GM12892 (cell line): ENCODE results near the gene KIF21A.

Experiments
- POLR2A ChIP-seq: IDR thresholded peaks from 2 replicates; pipeline ENCODE4 v1.6.1; 2011; ENCODE audit warnings: low read depth, low read length, control low read depth
- POLR2AphosphoS5 ChIP-seq: IDR thresholded peaks from 2 replicates; pipeline ENCODE4 v1.6.1; 2011; ENCODE audit warnings: low read depth, low read length, control low read depth
- TAF1 ChIP-seq: IDR thresholded peaks from 2 replicates; pipeline ENCODE4 v1.6.1; 2011; ENCODE audit warnings: low read depth, mild to moderate bottlenecking, control low read depth, low read length, borderline replicate concordance

GRCh38 chr12:39297891-39298290 lies 145.0 kb downstream of the KIF21A start:
- no peak for TF ChIP-seq POLR2AphosphoS5
- no peak for TF ChIP-seq POLR2A
- no peak for TF ChIP-seq TAF1
